Gastroesophageal sphincter (tissue), 4 donors: ENCODE measurements around the gene DNAH10. TPM values are rescaled to one million over a fixed set of nuclear protein-coding genes. Genes with fewer than 3 reads are reported as not detected.

Experiments used
- ATAC-seq: fragments of 150-250 bp; one replicate; pipeline ENCODE4 v1.9.1; 2016; ENCODE audit warnings: mild to moderate bottlenecking, moderate library complexity
- H3K27ac ChIP-seq, 4 donors: fragments of 200-600 bp; sonication (generic) in 3 of 4; 1 replicate in 3 of 4; 2 replicates in 1 of 4; pipeline ENCODE4 v1.5.1; 2016 to 2019
- H3K27me3 ChIP-seq: fragments of 200-600 bp; sonication (generic); one replicate; pipeline ENCODE4 v1.5.1; 2019
- H3K36me3 ChIP-seq, 2 donors: fragments of 200-600 bp; sonication (generic); one replicate each; pipeline ENCODE4 v1.5.1; 2019; ENCODE audit warnings: control low read depth in 1 of 2
- H3K4me1 ChIP-seq, 3 donors: fragments of 200-600 bp; sonication (generic); 1 replicate in 2 of 3; 2 replicates in 1 of 3; pipeline ENCODE4 v1.5.1; 2016 to 2019; ENCODE audit warnings: control low read depth in 2 of 3
- H3K4me3 ChIP-seq, 2 donors: fragments of 200-600 bp; sonication (generic); one replicate each; pipeline ENCODE4 v1.5.1; 2019; ENCODE audit warnings: mild to moderate bottlenecking in 1 of 2, moderate library complexity in 1 of 2
- H3K9me3 ChIP-seq, 3 donors: fragments of 200-600 bp; sonication (generic); one replicate each; pipeline ENCODE4 v1.5.1; 2017 to 2019; ENCODE audit warnings: control low read depth in 2 of 3
- EP300 ChIP-seq: sonication (generic); formaldehyde crosslinking; IDR thresholded peaks from one replicate; pipeline ENCODE4 v1.6.1; 2017; ENCODE audit warnings: antibody characterized with exemption, mild to moderate bottlenecking
- POLR2A ChIP-seq, 2 donors: fragments of 450-650 bp; IDR thresholded peaks; one replicate each; pipeline ENCODE4 v1.6.1; 2017; ENCODE audit warnings: antibody characterized with exemption in 2 of 2, mild to moderate bottlenecking in 2 of 2, moderate library complexity in 1 of 2
- POLR2AphosphoS5 ChIP-seq: sonication (generic); formaldehyde crosslinking; IDR thresholded peaks from one replicate; pipeline ENCODE4 v1.6.1; 2017; ENCODE audit warnings: antibody characterized with exemption
- WGBS, 2 donors: methylation state at CpG; one replicate each; pipeline ENCODE4 v1.1.5; 2018; ENCODE audit warnings: low coverage in 1 of 2; 5-methylcytosine and 5-hydroxymethylcytosine counted together
- total RNA-seq, 4 donors: library from RNA; depleted of rRNA; stranded (reverse); fragments of >200 nt; gene quantifications; one replicate each; pipeline ENCODE4 v1.1.0, GENCODE V29; 2016
- TF ChIP-seq, protein P1 (sequence below), 4 experiments: fragments of 200-600 bp in 2 of 4; fragments of 450-650 bp in 2 of 4; sonication (generic) in 1 of 4; IDR thresholded peaks; one replicate each; pipeline ENCODE4 v1.5.1; 2017 to 2019; ENCODE audit warnings: antibody characterized with exemption in 4 of 4, mild to moderate bottlenecking in 2 of 4, moderate library complexity in 2 of 4

DNAH10 gene
- total RNA-seq, 4 donors from 2014 or later, result not detected

DNA sequence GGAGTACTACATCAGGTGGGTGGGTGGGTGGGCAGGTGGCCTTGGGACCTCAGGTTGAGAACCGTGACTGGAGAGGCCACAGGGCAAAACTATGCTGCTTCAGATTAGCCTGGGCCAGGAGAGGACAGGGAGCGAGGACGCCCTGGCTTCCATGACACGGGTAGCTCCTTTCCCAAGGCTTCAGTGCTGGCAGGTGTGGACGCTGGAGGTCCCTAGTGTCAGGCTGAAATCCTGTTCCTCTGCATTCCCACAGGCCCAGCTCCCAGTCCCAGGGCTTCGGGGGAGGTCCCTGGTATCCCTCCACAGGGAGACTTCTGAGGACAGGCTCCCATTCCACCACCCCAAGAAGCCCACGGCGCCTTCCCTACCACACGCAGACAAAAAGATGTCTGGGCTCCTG is 178.9 kb downstream of the DNAH10 start:
- no peaks in the 10 kb centered on the region for H3K9me3 ChIP-seq
- ATAC-seq, result no peak
- H3K4me1 ChIP-seq, result no peaks in the 10 kb centered on the region
- H3K27me3 ChIP-seq, result no peaks in the 10 kb centered on the region
- no CpG with 5 or more reads among the region's 9 CpGs for WGBS, 2 donors
- H3K27ac ChIP-seq, result no peak overlapping the region
- peaks cover 0 to 99% of the 10 kb centered on the region in 2 donors for H3K36me3 ChIP-seq
- TF ChIP-seq, protein P1, sequence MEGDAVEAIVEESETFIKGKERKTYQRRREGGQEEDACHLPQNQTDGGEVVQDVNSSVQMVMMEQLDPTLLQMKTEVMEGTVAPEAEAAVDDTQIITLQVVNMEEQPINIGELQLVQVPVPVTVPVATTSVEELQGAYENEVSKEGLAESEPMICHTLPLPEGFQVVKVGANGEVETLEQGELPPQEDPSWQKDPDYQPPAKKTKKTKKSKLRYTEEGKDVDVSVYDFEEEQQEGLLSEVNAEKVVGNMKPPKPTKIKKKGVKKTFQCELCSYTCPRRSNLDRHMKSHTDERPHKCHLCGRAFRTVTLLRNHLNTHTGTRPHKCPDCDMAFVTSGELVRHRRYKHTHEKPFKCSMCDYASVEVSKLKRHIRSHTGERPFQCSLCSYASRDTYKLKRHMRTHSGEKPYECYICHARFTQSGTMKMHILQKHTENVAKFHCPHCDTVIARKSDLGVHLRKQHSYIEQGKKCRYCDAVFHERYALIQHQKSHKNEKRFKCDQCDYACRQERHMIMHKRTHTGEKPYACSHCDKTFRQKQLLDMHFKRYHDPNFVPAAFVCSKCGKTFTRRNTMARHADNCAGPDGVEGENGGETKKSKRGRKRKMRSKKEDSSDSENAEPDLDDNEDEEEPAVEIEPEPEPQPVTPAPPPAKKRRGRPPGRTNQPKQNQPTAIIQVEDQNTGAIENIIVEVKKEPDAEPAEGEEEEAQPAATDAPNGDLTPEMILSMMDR (IDR thresholded peaks at IDR 0.05), result no peak
- TF ChIP-seq POLR2AphosphoS5 (no peak), EP300 (no peak), POLR2A (IDR thresholded peaks at IDR 0.05) (no peak)
- no peak overlapping the region for H3K4me3 ChIP-seq

- Histone ChIP-seq H3K36me3 (peaks cover 0 to 91% of the 10 kb centered on the region in 2 donors), H3K4me3 (no peak overlapping the region), H3K27me3 (no peaks in the 10 kb centered on the region), H3K9me3 (no peaks in the 10 kb centered on the region), H3K4me1 (peaks cover 0 to 7% (median 0%) of the 10 kb centered on the region in 3 donors), H3K27ac (no peak overlapping the region)
- 91 to 100% methylated on average over 5 to 12 of the region's 13 CpGs for WGBS, 2 donors
- no peak for TF ChIP-seq POLR2A (IDR thresholded peaks at IDR 0.05)
- TF ChIP-seq, protein P1 (IDR thresholded peaks at IDR 0.05), result no peak
- TF ChIP-seq EP300, result no peak
- TF ChIP-seq POLR2AphosphoS5, result no peak
- no peak for ATAC-seq
These were observed 179.6 kb downstream of the DNAH10 start for GRCh38 chr12:123941624-123942237.

DNA sequence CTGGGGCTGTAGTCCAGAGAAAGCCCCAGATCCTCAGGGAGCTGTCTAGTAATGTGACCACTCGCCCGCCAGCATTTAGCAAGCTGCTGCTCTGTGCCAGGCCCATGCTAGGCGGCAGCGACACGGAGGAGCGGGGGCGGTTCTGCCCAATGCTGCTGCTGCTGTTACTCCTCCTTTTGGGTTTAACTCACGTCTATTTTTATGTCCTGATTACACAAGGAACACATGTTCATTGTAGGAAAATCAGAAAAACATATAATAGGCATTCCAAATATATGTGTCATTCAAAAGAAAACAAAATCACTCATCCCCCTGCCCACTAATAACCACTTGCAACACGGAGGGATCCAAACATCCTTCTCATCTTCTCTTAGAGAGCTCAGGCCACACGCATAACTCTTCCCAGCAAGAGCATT is 180.1 kb downstream of the DNAH10 start:
- no peak for TF ChIP-seq POLR2A (IDR thresholded peaks at IDR 0.05)
- TF ChIP-seq POLR2AphosphoS5, result no peak
- TF ChIP-seq EP300, result no peak
- TF ChIP-seq, protein P1 (IDR thresholded peaks at IDR 0.05), result no peak
- no peak overlapping the region for H3K4me3 ChIP-seq
- H3K27me3 ChIP-seq, result no peaks in the 10 kb centered on the region
- peaks cover 0 to 12% (median 0%) of the 10 kb centered on the region in 3 donors for H3K4me1 ChIP-seq
- 73 to 100% methylated on average over 1 to 3 of the region's 10 CpGs for WGBS, 2 donors
- ATAC-seq, result no peak
- H3K9me3 ChIP-seq, result no peaks in the 10 kb centered on the region
- no peak overlapping the region for H3K27ac ChIP-seq
- peaks cover 0 to 86% of the 10 kb centered on the region in 2 donors for H3K36me3 ChIP-seq

- TF ChIP-seq POLR2A (IDR thresholded peaks at IDR 0.05), result no peak
- no peak for TF ChIP-seq POLR2AphosphoS5
- TF ChIP-seq EP300, result no peak
- TF ChIP-seq, protein P1 (IDR thresholded peaks at IDR 0.05), result no peak
- no peak overlapping the region for H3K4me3 ChIP-seq
- no peak overlapping the region for H3K27ac ChIP-seq
- peaks cover 0 to 78% of the 10 kb centered on the region in 2 donors for H3K36me3 ChIP-seq
- WGBS, 2 donors, result 98 to 100% methylated on average over 1 to 7 of the region's 16 CpGs
- H3K9me3 ChIP-seq, result no peaks in the 10 kb centered on the region
- peaks cover 0 to 18% (median 0%) of the 10 kb centered on the region in 3 donors for H3K4me1 ChIP-seq
- no peaks in the 10 kb centered on the region for H3K27me3 ChIP-seq
- ATAC-seq, result no peak
These were observed 181.0 kb downstream of the DNAH10 start for GRCh38 chr12:123942911-123943648.

GRCh38 chr12:123943816-123944215 is 181.7 kb downstream of the DNAH10 start:
- Histone ChIP-seq H3K4me1 (peaks cover 0 to 18% (median 0%) of the 10 kb centered on the region in 3 donors), H3K4me3 (no peak overlapping the region), H3K9me3 (no peaks in the 10 kb centered on the region), H3K27me3 (no peaks in the 10 kb centered on the region), H3K36me3 (peaks cover 0 to 71% of the 10 kb centered on the region in 2 donors), H3K27ac (no peak overlapping the region)
- WGBS, 2 donors, result 63% methylated on average over 1 of the region's 5 CpGs; no CpG with 5 or more reads in 1 of the 2 donors
- TF ChIP-seq POLR2A (IDR thresholded peaks at IDR 0.05), result no peak
- TF ChIP-seq EP300, result no peak
- TF ChIP-seq, protein P1 (IDR thresholded peaks at IDR 0.05), result no peak
- no peak for TF ChIP-seq POLR2AphosphoS5
- no peak for ATAC-seq
